GM19438 (cell line): ENCODE measurements around the gene OSBPL3.

Experiments used
- ATAC-seq: cut with Tn5 transposase; IDR thresholded peaks from one replicate; pipeline ENCODE4 v1.9.1; 2021; ENCODE audit warnings: low read depth; ENCODE audit not compliant: unreplicated experiment

OSBPL3 gene

GRCh38 chr7:24778543-24779282 lies 201.3 kb downstream of the OSBPL3 start:
- ATAC-seq = peak; percentile 47

GRCh38 chr7:24777806-24778205 lies 202.2 kb downstream of the OSBPL3 start:
- ATAC-seq = no peak

GRCh38 chr7:24773646-24774045 lies 206.3 kb downstream of the OSBPL3 start:
- no peak for ATAC-seq

- no peak for ATAC-seq
Measured at GRCh38 chr7:24769851-24770250, 210.1 kb downstream of the OSBPL3 start.

GRCh38 chr7:24769014-24769830 lies 210.8 kb downstream of the OSBPL3 start:
- ATAC-seq = no peak

- ATAC-seq = no peak
Measured at GRCh38 chr7:24767878-24768569, 212.0 kb downstream of the OSBPL3 start.

- no peak for ATAC-seq
Measured at GRCh38 chr7:24764972-24765744, 214.8 kb downstream of the OSBPL3 start.

- ATAC-seq = no peak
Measured at GRCh38 chr7:24764011-24764410, 216.0 kb downstream of the OSBPL3 start.

- no peak for ATAC-seq
Measured at GRCh38 chr7:24763303-24763901, 216.6 kb downstream of the OSBPL3 start.

- ATAC-seq = no peak
Measured at GRCh38 chr7:24762771-24763170, 217.2 kb downstream of the OSBPL3 start.

GRCh38 chr7:24760968-24761367 lies 219.0 kb downstream of the OSBPL3 start:
- no peak for ATAC-seq

- ATAC-seq = peak; percentile 64
Measured at GRCh38 chr7:24757353-24758275, 222.4 kb downstream of the OSBPL3 start, which contains the start of gene GSDME. Gene GSDME, minus strand, starts transcription at chr7:24757464. Its CDS starts 7,690 bp downstream, at chr7:24749774.

GRCh38 chr7:24756545-24757352 lies 223.2 kb downstream of the OSBPL3 start:
- peak; percentile 29 for ATAC-seq

GRCh38 chr7:24755541-24756407 lies 224.2 kb downstream of the OSBPL3 start:
- ATAC-seq = peak; percentile 68

GRCh38 chr7:24754906-24755506 lies 225.0 kb downstream of the OSBPL3 start:
- no peak for ATAC-seq

GRCh38 chr7:24752073-24752800 lies 227.7 kb downstream of the OSBPL3 start:
- no peak for ATAC-seq
